ENCODE measurements around the gene PACRG. TPM values are rescaled to one million over a fixed set of nuclear protein-coding genes. Genes with fewer than 3 reads are reported as not detected.

The PACRG gene
- total and polyA plus RNA-seq, 3 experiments from 2014 or later: not detected

DNA sequence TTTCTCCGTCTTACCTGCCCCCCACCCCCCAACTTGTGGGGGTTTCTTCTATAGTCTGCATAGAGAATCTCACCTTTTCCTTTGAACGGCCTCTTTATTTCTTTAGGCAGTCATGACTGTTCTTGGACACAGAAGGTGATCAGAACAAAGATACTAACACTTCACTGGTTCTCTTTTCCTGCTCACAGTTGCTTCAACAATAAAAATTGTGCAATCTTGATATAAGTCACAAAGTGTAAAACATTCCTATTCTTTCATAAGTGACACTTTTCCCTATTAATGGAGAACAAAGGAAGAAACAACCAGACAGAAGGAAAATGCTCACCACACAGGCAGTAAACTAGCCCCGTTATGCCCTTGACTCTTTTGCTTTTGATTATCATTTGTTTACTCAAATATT is 448.3 kb downstream of the PACRG start:
- no peak for DNase-seq
- Histone ChIP-seq H3K9me3 (ENCODE audit: low read length) (no peaks in the 10 kb centered on the region), H3K27me3 (ENCODE audit: insufficient read depth, low read length, poor library complexity, severe bottlenecking) (no peaks in the 10 kb centered on the region), H3K27ac (ENCODE audit: low read depth, low read length) (no peak overlapping the region), H3K36me3 (ENCODE audit: insufficient read depth, low read length) (no peaks in the 10 kb centered on the region), H3K4me3 (ENCODE audit: low read length) (no peak overlapping the region), H3K4me1 (ENCODE audit: insufficient read depth, low read length) (no peaks in the 10 kb centered on the region)
- Mint-ChIP-seq H3K9me3 (no peaks in the 10 kb centered on the region), H3K36me3 (no peaks in the 10 kb centered on the region), H3K4me1 (no peaks in the 10 kb centered on the region), H3K27ac (no peak overlapping the region), H3K27me3 (peaks cover 2 to 9% of the 10 kb centered on the region in 2 donors), H3K4me3 (no peak overlapping the region)
- ChIA-PET POLR2A (no interaction called here), CTCF (no interaction called here)

DNA sequence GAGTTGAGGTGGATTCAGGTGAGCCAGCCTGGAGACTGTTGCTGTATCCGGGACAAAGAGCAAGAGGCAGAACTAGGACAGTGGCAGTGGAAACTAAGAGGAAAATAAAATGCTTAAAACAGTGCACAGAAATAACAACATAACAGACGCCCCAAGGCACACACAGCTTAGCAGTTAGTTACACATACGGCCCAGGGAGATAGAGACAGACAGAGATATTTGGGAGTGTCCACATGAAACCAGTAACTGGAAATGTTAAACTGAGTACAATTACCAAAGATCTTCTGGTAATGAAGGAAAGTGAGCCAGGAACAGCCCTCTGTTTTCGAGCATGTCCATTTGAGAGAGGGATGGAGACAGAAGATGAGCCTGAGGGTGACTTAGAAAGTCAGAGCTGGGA is 449.2 kb downstream of the PACRG start:
- Histone ChIP-seq H3K9me3 (ENCODE audit: low read length) (no peaks in the 10 kb centered on the region), H3K4me1 (ENCODE audit: insufficient read depth, low read length) (no peaks in the 10 kb centered on the region), H3K4me3 (ENCODE audit: low read length) (no peak overlapping the region), H3K36me3 (ENCODE audit: insufficient read depth, low read length) (no peaks in the 10 kb centered on the region), H3K27me3 (ENCODE audit: insufficient read depth, low read length, poor library complexity, severe bottlenecking) (no peaks in the 10 kb centered on the region), H3K27ac (ENCODE audit: low read depth, low read length) (no peak overlapping the region)
- ChIA-PET CTCF (no interaction called here), POLR2A (no interaction called here)
- Mint-ChIP-seq H3K36me3 (no peaks in the 10 kb centered on the region), H3K4me1 (no peaks in the 10 kb centered on the region), H3K27ac (no peak overlapping the region), H3K9me3 (no peaks in the 10 kb centered on the region), H3K27me3 (peaks cover 5 to 9% of the 10 kb centered on the region in 2 donors), H3K4me3 (no peak overlapping the region)
- DNase-seq: no peak

DNA sequence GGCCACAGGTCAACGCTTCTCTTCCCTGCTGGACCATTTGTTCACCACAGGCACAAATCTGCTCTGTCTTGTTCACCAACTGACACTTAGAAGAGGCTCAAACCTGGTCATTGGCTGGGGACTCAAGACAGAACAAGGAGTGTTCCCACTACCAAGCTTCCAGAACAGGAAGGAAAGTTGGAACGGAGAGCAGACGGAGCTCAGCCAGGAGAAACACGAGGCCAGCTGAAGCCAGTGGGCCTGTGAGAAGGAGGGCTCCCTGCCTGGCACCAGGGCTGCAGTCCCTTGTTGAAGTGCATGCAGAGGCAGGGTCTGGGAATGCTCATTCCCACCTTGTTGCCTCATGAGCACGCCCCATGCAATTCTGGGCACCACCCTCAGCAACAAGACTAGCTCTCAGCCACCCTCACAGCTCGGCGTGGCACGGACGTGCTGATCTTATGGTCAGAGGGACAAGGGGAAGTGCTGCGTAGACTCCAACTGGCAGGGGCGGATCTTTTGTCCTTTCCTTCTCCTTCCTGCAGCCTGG is 450.2 kb downstream of the PACRG start:
- Histone ChIP-seq H3K9me3 (ENCODE audit: low read length) (no peaks in the 10 kb centered on the region), H3K36me3 (ENCODE audit: insufficient read depth, low read length) (no peaks in the 10 kb centered on the region), H3K27ac (ENCODE audit: low read depth, low read length) (no peak overlapping the region), H3K27me3 (ENCODE audit: insufficient read depth, low read length, poor library complexity, severe bottlenecking) (no peaks in the 10 kb centered on the region), H3K4me3 (ENCODE audit: low read length) (no peak overlapping the region), H3K4me1 (ENCODE audit: insufficient read depth, low read length) (no peaks in the 10 kb centered on the region)
- no peak overlapping the region for H3K27ac Mint-ChIP-seq
- no peak overlapping the region for H3K4me3 Mint-ChIP-seq
- peaks cover 8 to 9% of the 10 kb centered on the region in 2 donors for H3K27me3 Mint-ChIP-seq
- H3K36me3 Mint-ChIP-seq: no peaks in the 10 kb centered on the region
- DNase-seq: no peak
- H3K4me1 Mint-ChIP-seq: no peaks in the 10 kb centered on the region
- ChIA-PET POLR2A (no interaction called here), CTCF (no interaction called here)
- no peaks in the 10 kb centered on the region for H3K9me3 Mint-ChIP-seq

DNA sequence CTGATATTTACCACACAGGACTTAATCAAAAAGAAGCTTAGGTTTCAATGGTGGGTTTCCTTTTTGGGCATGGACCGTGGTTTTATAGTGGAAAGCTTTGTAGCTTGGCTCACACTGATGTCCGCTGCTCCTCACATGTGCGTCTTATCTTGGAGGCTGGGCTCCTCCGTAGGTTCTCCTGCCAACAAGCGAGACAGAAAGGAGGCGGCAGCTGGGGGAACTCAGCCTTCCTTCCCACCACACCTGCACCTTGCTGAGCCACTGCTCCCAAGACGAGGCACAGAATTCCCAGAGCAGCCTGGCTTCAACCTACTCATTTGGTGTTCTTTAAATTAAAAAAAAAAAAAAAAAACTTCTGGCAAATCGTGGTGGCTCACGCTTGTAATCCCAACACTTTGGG is 451.3 kb downstream of the PACRG start:
- no peak overlapping the region for H3K27ac ChIP-seq (ENCODE audit: low read depth, low read length)
- Mint-ChIP-seq H3K9me3 (no peaks in the 10 kb centered on the region), H3K4me3 (no peak overlapping the region), H3K27ac (no peak overlapping the region), H3K36me3 (no peaks in the 10 kb centered on the region), H3K4me1 (no peaks in the 10 kb centered on the region), H3K27me3 (peaks cover 8 to 9% of the 10 kb centered on the region in 2 donors)
- H3K9me3 ChIP-seq (ENCODE audit: low read length): no peaks in the 10 kb centered on the region
- no peak overlapping the region for H3K4me3 ChIP-seq (ENCODE audit: low read length)
- no peaks in the 10 kb centered on the region for H3K36me3 ChIP-seq (ENCODE audit: insufficient read depth, low read length)
- no peaks in the 10 kb centered on the region for H3K27me3 ChIP-seq (ENCODE audit: insufficient read depth, low read length, poor library complexity, severe bottlenecking)
- no peaks in the 10 kb centered on the region for H3K4me1 ChIP-seq (ENCODE audit: insufficient read depth, low read length)
- DNase-seq: no peak
- POLR2A ChIA-PET: no interaction called here
- CTCF ChIA-PET: interaction anchor here (0.7 kb wide), 1 partner anchor 9 kb away, joined by 3 read pairs; no protein-coding TSS in a partner anchor

DNA sequence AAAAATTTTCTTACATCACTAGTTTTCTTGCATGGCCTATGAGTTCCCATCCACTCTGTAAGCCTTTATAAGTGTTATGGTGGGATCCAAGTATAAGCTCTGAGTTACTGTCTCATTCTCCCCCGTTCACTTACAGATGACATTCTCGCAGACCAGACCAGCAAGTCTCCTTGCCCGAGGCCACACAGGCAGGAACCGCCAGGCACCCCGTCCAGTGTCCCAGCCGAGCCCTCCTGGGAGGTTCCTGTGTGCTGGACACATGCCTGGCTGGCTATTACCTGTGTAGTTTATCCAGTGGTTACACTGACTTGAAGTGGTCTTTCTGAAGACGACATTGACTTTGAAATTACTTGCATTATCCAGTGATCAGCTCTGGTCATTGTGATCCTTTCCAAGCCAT is 451.9 kb downstream of the PACRG start:
- Histone ChIP-seq H3K9me3 (ENCODE audit: low read length) (no peaks in the 10 kb centered on the region), H3K27me3 (ENCODE audit: insufficient read depth, low read length, poor library complexity, severe bottlenecking) (no peaks in the 10 kb centered on the region), H3K27ac (ENCODE audit: low read depth, low read length) (no peak overlapping the region), H3K36me3 (ENCODE audit: insufficient read depth, low read length) (no peaks in the 10 kb centered on the region), H3K4me1 (ENCODE audit: insufficient read depth, low read length) (no peaks in the 10 kb centered on the region), H3K4me3 (ENCODE audit: low read length) (no peak overlapping the region)
- no peaks in the 10 kb centered on the region for H3K36me3 Mint-ChIP-seq
- no peak overlapping the region for H3K4me3 Mint-ChIP-seq
- H3K9me3 Mint-ChIP-seq: no peaks in the 10 kb centered on the region
- ChIA-PET POLR2A (no interaction called here), CTCF (no interaction called here)
- no peak overlapping the region for H3K27ac Mint-ChIP-seq
- DNase-seq: no peak
- peaks cover 8 to 9% of the 10 kb centered on the region in 2 donors for H3K27me3 Mint-ChIP-seq
- H3K4me1 Mint-ChIP-seq: no peaks in the 10 kb centered on the region

DNA sequence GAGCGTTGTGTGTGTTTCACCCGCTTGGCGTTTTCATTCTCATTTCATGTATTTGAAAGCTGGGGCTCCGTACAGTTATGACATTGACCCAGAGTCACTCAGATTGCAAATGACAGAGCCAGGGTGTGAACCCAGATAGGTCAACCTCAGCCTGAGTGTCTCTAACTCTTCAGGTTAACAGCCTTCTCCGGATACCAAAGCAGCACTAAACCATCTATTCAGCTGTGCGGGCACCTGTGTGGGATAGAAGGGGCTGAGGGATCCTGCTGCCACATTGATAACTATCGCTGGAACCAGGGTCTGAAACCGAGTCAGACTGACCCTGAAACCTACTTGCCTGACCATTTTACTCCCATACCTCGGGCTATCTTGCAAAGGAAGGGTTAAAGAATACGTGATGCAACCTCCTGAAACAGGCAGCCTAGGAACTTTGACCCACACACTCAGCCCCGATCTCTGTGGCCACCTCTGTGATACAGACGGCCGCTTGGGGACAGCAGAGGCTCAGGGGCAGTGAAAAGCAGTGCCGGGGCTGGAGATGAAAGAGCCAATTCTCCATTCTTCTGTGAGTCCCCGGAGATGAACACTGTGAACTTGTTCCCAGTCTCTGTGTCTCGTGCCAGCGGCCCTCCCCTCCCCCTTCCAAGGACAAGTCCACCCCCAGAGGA is 453.2 kb downstream of the PACRG start:
- no peak for DNase-seq
- H3K4me1 ChIP-seq (ENCODE audit: insufficient read depth, low read length): no peaks in the 10 kb centered on the region
- Mint-ChIP-seq H3K4me3 (no peak overlapping the region), H3K9me3 (no peaks in the 10 kb centered on the region), H3K36me3 (no peaks in the 10 kb centered on the region), H3K27ac (no peak overlapping the region), H3K27me3 (peaks cover 8 to 9% of the 10 kb centered on the region in 2 donors), H3K4me1 (no peaks in the 10 kb centered on the region)
- no peak overlapping the region for H3K27ac ChIP-seq (ENCODE audit: low read depth, low read length)
- no peak overlapping the region for H3K4me3 ChIP-seq (ENCODE audit: low read length)
- no peaks in the 10 kb centered on the region for H3K27me3 ChIP-seq (ENCODE audit: insufficient read depth, low read length, poor library complexity, severe bottlenecking)
- ChIA-PET POLR2A (no interaction called here), CTCF (no interaction called here)
- no peaks in the 10 kb centered on the region for H3K9me3 ChIP-seq (ENCODE audit: low read length)
- no peaks in the 10 kb centered on the region for H3K36me3 ChIP-seq (ENCODE audit: insufficient read depth, low read length)

DNA sequence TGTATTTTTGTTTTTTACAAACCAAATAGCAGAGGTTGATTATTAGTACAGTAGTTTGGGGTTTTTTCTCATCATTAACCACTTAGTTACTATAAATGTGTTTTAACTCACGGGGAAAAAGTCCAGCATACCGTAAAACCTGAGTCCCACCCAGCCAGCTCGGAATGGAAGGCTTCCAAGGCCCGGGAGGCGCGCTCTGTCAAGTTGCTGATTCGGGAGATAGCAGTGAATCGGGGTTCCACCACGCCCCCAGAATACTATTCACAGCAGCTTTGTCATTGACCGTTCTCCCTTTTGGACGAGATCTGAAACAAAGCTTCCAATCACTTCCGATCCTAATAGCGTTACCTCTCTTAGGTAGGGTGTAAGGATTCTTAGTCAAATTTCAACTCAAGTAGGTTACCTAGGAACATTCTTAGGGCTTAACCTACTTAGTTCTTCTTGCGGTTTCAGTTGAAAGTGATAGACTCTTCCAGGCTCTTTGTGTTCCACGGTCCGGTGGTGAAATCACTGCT is 453.9 kb downstream of the PACRG start:
- Histone ChIP-seq H3K9me3 (ENCODE audit: low read length) (no peaks in the 10 kb centered on the region), H3K4me3 (ENCODE audit: low read length) (no peak overlapping the region), H3K27me3 (ENCODE audit: insufficient read depth, low read length, poor library complexity, severe bottlenecking) (no peaks in the 10 kb centered on the region), H3K4me1 (ENCODE audit: insufficient read depth, low read length) (no peaks in the 10 kb centered on the region), H3K36me3 (ENCODE audit: insufficient read depth, low read length) (no peaks in the 10 kb centered on the region), H3K27ac (ENCODE audit: low read depth, low read length) (no peak overlapping the region)
- Mint-ChIP-seq H3K4me3 (no peak overlapping the region), H3K9me3 (no peaks in the 10 kb centered on the region), H3K4me1 (no peaks in the 10 kb centered on the region), H3K27ac (no peak overlapping the region), H3K36me3 (no peaks in the 10 kb centered on the region), H3K27me3 (peaks cover 5 to 6% of the 10 kb centered on the region in 2 donors)
- POLR2A ChIA-PET: no interaction called here
- CTCF ChIA-PET: no interaction called here
- no peak for DNase-seq

DNA sequence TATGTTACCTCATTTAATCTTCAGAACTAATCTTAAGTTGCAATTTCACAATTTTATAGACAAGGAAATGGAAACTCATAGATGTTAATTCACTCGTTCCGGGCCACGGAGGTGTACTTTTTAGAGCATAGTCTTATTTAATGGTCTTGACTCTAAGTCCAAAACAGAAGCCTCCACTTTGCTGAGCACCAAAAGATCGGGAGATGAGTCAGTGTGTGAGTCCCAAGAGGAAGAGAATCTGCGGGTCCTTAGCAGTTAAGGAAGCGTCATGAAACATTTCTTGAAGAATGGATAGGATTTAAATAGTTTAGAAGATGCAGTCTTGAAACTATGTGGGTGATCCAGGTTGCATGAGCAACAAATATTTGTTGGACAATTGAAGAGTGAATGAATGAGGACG is 454.9 kb downstream of the PACRG start:
- Histone ChIP-seq H3K27me3 (ENCODE audit: insufficient read depth, low read length, poor library complexity, severe bottlenecking) (no peaks in the 10 kb centered on the region), H3K36me3 (ENCODE audit: insufficient read depth, low read length) (no peaks in the 10 kb centered on the region), H3K4me3 (ENCODE audit: low read length) (no peak overlapping the region), H3K9me3 (ENCODE audit: low read length) (no peaks in the 10 kb centered on the region), H3K27ac (ENCODE audit: low read depth, low read length) (no peak overlapping the region), H3K4me1 (ENCODE audit: insufficient read depth, low read length) (no peaks in the 10 kb centered on the region)
- peaks cover 0 to 6% of the 10 kb centered on the region in 2 donors for H3K27me3 Mint-ChIP-seq
- H3K4me3 Mint-ChIP-seq: no peak overlapping the region
- no peak for DNase-seq
- H3K36me3 Mint-ChIP-seq: no peaks in the 10 kb centered on the region
- H3K27ac Mint-ChIP-seq: no peak overlapping the region
- POLR2A ChIA-PET: no interaction called here
- CTCF ChIA-PET: no interaction called here
- peaks cover 0 to 2% (median 0%) of the 10 kb centered on the region in 5 donors for H3K9me3 Mint-ChIP-seq
- no peaks in the 10 kb centered on the region for H3K4me1 Mint-ChIP-seq
